GM15510 (cell line): ENCODE results near the gene CSTF2T.
A peak's percentile ranks its signal among the peaks of the same experiment; 100 is the strongest.

Source experiments
- POLR2A ChIP-seq: IDR thresholded peaks from 3 replicates; pipeline ENCODE4 v1.6.1; 2011; ENCODE audit warnings: borderline replicate concordance; ENCODE audit not compliant: insufficient read length; ENCODE audit errors: extremely low read depth

Gene CSTF2T

GRCh38 chr10:51699475-51700227, at the start of gene CSTF2T:
Gene CSTF2T, minus strand, starts transcription at chr10:51699595. Its CDS starts 46 bp downstream, at chr10:51699549.
- TF ChIP-seq POLR2A, result peak; percentile 77

- TF ChIP-seq POLR2A, result no peak
Measured at GRCh38 chr10:51748959-51749358, 49.6 kb upstream of the CSTF2T start.

- TF ChIP-seq POLR2A, result no peak
Measured at GRCh38 chr10:51747216-51747615, 47.8 kb upstream of the CSTF2T start.

- TF ChIP-seq POLR2A, result no peak
Measured at GRCh38 chr10:51745397-51745796, 46.0 kb upstream of the CSTF2T start.

- no peak for TF ChIP-seq POLR2A
Measured at GRCh38 chr10:51744235-51745000, 45.0 kb upstream of the CSTF2T start.

GRCh38 chr10:51743146-51743545, 43.8 kb upstream of the CSTF2T start:
- TF ChIP-seq POLR2A, result no peak

- TF ChIP-seq POLR2A, result no peak
Measured at GRCh38 chr10:51733057-51733456, 33.7 kb upstream of the CSTF2T start.

GRCh38 chr10:51729822-51730555, 30.6 kb upstream of the CSTF2T start:
- no peak for TF ChIP-seq POLR2A

- no peak for TF ChIP-seq POLR2A
Measured at GRCh38 chr10:51724038-51724437, 24.6 kb upstream of the CSTF2T start.

GRCh38 chr10:51718804-51719291, 19.5 kb upstream of the CSTF2T start:
- no peak for TF ChIP-seq POLR2A

GRCh38 chr10:51716981-51717380, 17.6 kb upstream of the CSTF2T start:
- TF ChIP-seq POLR2A, result no peak

GRCh38 chr10:51711519-51711891, 12.1 kb upstream of the CSTF2T start:
- TF ChIP-seq POLR2A, result no peak

- TF ChIP-seq POLR2A, result no peak
Measured at GRCh38 chr10:51709324-51709972, 10.1 kb upstream of the CSTF2T start.

GRCh38 chr10:51708609-51709008, 9.2 kb upstream of the CSTF2T start:
- no peak for TF ChIP-seq POLR2A
